ENCODE measurements around the gene STOML1.
"Not testable (repeated sequence)": the region's sequence is repeated elsewhere in the genome, so short reads cannot be mapped to it uniquely, and the experiment has no call there.

Gene STOML1

DNA sequence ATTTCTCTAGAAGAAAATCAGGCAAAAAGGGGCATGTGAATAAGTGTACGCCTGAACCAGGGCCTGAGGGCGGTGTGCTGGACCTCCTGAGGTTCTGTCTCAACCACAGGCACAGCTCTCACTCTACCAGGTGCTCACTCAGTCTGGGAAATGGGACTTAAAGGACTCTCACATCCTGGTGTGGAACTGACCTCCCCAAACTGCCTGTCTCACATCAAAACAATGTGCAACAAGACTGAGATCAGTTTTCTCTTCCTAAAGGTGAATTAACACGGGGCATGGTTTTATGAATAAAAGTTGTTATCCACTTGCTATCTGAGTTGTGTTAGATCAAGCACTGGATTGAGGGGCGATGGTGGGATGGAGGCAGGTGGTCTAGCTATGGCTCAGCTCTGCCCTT lies 4.8 kb downstream of the STOML1 start:
- DNase-seq (ENCODE audit: low spot score) = no peak

DNA sequence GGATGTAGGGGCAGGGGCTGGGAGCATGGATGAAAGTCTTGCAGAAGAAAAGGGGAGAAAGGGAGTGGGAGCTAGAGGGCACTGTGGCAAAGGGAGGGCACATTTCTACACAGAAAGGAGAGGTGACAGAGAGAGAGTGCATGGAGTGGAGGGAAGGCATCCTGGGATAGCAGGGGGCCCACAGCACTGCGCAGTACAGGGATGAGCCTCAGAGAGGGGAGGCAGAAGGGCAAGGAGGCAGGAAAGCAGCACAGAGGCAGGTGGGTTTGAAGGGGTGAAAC lies 5.4 kb downstream of the STOML1 start:
- DNase-seq (ENCODE audit: low spot score) = no peak

DNA sequence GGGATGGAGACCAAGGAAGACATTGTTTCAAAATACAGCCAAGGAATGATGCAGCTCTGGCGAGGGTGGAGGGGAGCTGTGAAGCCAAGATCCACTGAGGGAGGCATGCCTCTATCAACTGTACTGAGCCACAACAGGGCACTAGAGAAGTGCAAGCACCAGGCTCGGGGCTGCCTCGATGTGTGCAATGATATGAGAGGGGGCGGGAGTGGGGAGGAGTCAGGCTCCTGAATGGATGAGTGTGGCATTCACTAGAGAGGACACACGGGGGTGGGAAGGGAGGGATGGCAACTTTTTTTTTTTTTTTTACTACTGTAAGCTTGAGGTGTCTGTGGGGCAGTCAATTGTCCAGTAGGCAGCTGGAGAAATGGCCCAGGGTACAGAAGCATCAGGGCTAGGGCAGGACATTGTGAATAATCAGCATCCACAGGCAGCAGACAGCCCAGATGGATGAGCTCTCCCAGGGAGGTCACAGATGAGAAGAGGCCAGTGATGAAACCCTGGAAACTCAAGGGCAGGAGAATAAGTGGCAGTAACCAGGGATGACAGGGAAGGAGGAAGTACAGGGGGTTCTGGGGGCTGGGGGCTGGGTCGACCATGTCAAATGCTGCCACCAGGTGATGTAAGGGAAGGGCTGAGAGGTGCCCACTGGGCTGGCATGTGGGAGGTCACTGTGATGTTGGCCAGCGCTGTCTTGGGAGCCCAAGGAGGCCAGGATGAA lies 5.9 kb downstream of the STOML1 start:
- DNase-seq (ENCODE audit: low spot score) = no peak

DNA sequence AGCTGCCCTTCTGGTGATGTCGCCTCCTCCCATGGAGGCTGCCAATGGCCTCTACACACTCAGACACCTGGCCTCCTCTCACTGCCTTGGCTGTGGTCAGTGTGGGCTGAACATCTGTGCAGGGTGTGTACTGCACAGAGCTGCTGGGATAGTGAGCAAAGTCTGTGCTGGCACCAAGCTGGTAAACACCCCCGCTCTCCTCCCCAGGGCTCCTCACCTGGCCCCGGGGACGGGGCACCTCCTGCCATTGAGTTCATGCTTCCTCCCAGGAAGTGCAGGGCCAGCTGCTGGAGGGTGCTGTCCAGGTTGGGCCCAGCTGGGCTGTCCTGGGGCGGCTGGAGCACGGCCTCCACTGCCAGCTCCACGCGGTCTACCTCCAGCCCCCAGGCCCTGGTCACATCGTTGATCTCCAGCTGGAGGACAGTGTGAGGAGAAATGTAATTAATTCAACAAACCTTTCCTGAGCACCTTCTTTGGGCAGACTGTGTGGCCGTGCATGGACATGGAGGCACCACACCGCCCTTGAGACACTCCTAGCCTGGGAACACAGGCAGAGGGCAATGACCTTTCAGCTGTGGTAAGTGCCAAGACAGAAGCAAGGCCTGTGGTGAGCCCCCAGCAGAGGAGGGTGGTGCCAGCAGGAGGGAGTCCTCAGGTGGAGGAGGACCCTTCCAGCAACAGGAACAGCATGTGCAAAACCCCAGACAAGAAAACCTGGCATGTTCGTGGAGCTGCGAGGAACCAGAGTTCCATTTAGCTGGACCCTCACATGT lies 6.8 kb downstream of the STOML1 start:
- DNase-seq (ENCODE audit: low spot score) = peak; percentile 55

DNA sequence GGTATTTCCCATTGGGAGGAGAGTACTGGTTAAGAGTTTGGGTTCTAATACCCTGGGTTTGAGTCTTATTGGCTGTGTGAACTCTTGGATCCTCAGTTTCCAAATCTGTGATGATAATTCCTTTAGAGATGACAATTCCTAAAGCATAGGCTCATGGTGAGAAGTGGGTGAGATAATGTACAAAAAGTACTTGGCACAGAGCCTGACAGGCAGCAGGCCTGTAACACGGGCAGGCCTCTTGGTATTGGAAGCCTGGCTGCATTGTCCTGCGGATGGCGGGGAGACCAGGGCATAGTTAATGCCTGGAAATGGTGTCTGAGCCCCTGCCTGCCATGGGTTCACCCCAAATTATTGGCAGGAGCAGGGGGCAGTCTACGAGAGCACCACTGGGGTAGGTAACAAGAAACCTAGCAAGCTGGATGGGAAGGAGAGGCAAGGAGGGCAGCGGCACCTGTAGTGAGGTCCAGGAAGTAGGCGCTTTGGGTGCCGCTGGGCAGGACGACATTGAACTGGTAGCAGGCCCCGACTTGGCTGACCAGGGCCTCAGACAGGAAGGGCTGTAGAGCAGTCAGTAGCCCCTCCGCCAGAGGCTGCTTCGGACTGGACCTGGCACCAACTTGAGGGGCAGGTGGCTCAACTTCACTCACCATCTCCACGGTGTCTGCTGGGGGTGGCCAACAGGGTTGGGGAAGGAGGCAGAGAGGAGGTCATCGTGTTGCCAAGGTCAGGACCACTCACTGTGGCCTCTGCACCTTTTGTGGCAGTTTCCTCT lies 7.7 kb downstream of the STOML1 start:
- DNase-seq (ENCODE audit: low spot score) = no peak

DNA sequence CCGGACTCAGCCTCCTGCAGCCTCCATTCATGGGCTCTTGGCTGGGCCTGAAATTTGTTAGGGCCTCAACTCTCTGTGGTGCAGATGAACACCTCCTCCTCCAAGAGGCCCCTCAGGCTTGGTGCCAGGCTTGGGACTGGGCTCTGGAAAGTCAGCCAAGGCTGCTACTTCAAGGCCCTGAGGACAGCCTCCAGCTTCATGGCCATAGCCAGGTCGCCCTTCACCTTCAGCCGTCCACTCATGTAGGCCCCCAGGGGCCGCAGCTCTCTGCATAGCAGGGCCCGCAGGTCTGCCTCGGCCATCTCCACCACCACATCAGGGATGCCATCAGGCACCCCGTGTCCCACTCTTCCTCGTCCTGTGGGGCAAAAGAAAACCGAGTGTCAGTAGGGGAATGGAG lies 8.3 kb downstream of the STOML1 start:
- DNase-seq (ENCODE audit: low spot score) = no peak

DNA sequence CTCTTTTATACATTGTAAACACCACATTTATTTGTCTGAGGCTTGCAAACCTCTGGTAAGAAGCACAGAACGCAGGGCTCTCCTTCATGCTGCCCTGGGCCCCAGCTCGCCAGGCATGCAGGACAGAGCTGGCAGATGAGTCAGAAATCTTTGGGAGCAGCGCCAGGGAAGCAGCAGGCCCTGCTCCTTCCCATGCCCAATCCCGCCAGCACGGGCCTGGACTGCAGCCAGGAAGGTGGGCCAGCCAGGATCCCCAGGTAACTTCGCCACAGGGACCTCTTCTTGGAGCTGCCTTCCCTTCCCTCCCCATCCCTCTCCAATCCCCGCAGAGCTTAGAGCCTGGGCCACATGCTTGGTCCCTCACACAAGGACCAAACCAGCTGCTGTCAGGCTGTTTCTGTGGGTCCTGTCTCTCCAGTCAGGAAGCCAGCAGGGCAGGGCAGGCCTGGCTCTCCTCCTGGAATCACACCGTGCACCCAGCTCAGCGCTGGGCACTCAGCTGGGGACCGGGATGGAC lies 8.8 kb downstream of the STOML1 start:
- no peak for DNase-seq (ENCODE audit: low spot score)

DNA sequence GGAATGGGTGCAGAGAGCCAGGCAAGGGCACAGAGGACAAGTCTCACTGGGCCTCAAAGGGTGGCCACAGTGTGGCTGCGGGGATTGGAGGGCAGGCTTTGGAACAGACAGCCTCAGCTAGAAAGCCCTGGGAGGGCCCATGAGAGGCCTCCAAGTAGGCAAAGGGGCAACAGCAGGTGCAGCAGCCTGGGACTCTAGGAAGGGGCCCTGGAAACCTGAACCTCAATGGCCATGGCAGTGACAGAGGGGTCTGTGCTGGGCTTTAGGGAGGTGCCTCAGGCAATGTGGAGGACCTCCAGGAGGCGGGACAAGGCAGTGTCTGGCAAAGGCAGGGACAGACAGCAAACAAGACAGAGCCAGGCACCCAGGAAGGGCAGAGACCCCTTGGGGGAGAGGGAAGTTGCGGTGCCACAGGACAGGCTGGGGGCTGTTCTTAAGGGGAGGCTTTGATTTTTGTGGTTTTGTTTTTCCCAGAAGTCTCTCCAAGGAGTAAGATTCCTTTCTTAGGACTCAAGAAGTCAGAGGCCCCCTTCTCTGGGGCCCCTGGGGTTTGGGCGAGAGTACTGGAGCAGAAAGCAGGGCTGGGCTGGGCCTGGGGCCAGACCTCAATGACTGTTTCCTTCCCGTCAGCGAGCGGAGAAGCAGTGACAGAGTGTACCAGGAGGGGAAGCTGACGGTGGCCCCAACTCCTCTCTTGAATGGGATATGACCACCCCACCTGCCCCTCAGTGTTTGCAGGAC lies 9.7 kb downstream of the STOML1 start:
- peak; percentile 52 for DNase-seq (ENCODE audit: low spot score)

DNA sequence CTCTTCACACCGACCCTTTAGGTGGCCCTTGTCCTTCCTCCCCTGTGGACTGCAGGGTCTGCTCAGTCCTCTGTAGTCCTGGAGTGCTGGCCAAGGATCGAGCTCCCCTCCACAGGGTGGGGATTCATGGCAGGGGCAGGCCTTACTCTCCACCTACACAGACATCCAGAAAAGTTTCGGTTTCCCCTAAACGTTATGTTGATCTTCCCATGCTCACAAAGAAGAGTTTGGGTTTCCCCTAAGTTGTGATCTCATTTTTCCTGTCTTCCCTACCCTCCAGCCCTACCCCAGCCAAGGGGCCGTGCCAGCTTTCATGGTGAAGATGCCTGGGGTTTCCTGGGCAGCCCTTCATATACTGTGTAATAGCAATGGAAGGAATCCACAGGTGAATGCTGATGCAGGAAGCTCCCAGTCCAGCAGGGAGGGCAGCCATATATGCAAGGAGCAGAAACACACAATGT lies 10.3 kb downstream of the STOML1 start:
- no peak for DNase-seq (ENCODE audit: low spot score)

DNA sequence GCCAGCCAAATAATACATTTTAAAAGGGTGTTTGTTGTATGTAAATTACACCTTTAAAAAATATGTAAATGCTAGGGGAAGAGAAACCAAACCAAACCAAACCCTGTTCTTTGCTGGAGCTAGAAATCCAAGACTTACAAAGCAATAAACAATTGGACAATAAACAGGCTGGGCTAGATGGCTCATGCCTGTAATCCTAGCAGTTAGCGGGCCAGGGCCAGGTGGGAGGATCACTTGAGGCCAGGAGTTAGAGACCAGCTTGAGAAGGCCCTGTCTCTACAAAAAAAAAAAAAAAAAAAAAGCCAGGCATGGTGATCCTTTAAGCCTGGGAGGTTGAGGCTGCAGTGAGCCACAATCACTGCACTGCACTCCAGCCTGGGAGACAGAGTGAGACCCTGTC lies 12.5 kb downstream of the STOML1 start:
- no peak for DNase-seq (ENCODE audit: low spot score)

DNA sequence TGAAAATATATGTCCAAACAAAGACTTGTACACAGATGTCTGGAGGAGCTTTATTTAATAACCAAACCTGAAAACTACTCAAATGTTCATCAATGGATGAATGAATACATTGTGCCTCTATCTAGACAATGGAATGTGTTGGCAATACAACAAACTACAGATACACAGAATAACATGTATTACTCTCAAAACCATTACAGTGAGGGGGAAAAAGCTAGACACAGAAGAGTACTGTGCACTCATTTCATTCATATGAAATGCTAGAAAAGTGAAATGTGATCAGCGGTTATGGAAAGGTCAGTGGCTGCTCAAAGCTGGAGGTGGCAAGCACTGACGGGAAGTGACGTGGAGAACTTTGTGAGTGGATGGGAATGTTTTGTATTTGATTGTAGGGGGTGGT lies 13.2 kb downstream of the STOML1 start:
- no peak for DNase-seq (ENCODE audit: low spot score)

DNA sequence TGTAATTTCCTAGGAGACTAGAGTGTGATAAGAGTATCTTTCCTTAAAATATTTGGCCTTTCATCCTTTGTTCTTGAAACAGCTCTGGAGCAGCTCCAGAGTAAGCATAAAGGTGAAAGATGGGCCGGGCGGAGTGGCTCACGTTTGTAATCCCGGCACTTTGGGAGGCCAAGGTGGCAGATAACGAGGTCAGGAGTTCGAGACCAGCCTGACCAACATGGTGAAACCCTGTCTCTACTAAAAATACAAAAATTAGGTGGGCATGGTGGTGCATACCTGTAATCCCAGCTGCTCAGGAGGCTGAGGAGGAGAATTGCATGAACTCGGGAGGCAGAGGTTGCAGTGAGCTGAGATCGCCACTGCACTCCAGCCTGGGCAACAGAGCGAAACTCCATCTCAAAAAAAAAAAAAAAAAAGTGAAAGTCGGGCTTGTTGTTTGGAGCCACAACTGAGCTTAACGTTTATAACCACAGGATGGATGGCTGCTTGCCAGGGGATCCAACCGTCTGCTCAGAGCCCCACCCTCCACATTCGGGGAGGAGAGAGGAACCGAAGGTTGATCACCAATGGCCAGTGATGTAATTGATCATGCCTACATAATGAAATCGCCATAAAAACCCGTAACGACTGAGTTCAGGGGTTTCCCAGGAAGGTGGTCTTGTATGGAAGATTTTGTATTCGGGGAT lies 16.5 kb downstream of the STOML1 start:
- not testable (repeated sequence) for DNase-seq (ENCODE audit: low spot score)

DNA sequence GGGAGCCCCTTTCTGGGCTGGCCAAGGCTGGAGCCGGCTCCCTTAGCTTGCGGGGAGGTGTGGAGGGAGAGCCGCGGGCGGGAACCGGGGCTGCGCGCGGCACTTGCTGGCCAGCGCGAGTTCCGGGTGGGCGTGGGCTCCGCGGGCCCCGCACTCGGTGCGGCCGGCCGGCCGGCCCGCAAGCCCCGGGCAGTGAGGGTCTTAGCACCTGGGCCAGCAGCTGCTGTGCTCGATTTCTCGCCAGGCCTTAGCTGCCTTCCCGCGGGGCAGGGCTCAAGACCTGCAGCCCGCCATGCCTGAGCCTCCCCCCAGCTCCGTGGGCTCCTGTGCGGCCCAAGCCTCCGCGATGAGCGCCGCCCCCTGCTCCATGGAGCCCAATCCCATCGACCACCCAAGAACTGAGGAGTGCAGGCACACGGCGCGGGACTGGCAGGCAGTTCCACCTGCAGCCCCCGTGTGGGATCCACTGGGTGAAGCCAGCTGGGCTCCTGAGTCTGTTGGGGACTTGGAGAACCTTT lies 18.4 kb downstream of the STOML1 start:
- DNase-seq (ENCODE audit: low spot score) = not testable (repeated sequence)

DNA sequence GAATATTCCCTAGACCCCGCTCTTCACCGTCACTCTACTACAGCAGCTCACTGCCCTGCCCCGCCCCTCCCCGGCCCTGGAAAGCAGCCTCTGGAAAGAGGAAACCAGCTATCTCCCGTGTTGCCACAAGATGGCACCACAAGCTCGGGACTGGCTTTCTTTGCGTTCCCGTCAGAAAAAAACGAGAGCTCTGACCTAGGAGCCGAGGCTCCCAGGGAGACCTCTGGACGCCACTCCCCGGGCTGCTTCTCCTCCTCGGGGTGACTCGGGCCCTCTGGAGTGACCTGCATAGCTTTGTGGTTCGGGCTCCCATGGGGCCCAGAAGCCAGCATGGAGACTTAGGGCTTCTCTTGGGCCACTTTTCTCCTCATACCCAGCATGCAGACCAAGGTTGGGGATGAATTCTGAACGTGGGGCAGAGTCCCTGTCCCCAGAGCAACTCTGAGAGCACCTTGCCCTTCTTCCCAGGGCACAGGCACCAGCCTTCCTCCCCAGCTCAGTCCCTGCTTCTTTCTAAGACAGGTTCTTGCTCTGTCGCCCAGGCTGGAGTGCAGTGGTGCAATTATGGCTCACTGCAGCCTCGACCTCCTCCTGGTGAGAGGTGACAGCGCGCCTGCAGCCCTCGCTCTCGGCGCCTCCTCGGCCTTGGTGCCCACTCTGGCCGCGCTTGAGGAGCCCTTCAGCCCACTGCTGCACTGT lies 19.0 kb downstream of the STOML1 start:
- peak; percentile 90 for DNase-seq (ENCODE audit: low spot score)

DNA sequence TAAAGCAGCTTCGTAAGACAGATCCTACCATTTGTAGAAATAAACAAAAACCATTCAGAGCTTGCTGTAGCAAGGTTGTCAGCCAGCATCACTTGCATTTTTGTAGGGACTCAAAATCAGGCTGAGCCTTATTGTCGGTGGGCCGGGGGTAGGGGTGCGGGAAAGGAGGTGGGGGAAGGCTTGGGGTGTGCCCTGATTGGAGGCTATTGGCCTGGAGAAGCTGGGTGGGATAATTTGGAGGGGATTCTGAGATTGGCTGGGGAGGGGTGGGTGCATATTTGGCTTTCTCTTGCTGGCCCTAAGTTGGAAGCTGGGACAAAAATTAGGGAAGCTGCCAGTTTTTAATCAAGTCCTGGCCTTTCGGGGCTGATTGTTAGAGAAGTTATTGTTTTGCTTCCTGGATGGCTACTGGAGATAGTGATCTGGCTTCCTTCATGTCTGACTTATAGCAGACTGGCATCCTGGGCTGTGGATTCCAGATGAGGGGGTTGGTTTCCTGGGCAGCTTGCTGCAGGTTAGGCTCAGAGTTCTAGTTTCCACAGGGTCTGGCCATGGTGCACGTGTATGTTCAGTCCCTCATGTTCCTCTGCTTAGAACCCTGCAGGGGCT lies 22.8 kb downstream of the STOML1 start:
- no peak for DNase-seq (ENCODE audit: low spot score)

DNA sequence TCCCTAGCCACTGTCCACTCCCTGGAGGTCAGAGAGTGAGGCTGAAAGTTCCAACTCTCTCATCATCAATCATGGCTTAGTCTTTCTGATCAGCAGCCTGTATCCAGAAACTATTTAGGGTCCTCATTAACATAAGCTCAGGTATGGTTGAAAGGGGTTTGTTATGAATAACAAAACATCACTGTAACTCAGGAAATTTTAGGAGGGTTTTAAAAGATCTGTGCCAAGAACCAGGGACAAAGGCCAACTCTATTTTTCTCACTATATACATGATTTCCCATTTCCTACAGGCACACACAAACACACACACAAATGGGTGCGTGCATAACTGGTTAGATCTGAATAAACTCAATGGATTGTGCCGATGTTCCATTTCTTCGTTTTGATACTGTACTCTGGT lies 23.6 kb downstream of the STOML1 start:
- DNase-seq (ENCODE audit: low spot score) = no peak

DNA sequence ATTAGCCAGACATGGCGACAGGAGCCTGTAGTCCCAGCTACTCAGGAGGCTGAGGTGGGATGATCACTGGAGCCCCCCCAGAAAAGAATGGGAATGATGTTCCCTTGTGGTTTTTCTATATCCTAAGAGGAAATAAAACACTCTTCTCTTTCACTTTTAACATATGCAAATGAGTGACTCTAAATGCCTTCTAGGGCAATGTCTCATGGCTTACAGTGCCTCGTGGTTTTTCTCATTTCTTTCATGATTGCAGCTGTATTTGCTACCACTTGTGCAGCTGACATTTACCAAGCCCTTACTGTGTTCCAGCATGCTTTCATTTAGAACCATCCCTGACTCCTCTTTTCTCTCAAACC lies 26.4 kb downstream of the STOML1 start:
- peak; percentile 85 for DNase-seq (ENCODE audit: low spot score)

DNA sequence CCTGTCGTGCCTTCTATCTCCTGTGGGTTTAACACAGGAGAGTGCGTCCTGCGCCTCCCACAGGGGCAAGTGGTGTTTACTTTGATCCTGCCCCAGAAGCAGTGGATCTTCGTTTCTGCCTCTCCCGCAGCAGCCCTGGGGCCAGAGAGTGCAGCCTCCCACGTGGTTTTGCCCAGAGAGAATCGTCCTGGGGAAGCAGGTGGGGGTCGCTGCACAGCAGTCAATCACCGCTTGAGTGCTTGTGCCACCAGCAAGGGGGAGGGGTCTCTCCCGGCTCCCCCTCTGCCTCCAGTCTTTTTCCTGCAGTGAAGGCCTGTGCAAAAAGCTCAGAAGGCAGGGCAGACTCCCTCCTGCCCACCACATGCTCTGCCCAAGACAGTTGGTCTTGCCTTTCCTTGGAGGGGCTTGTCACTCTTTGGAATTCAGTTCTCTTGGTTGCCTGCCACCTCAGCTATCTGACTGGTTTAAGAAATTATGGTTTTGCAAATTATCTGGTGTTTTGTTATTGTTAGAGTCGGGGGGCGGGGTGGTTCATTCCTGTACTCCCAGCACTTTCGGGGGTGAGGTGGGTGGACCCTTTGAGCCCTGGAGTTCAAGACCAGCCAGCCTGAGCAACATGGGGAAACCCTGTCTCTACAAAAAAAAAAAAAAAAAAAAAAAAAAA lies 26.9 kb downstream of the STOML1 start:
- peak; percentile 50 for DNase-seq (ENCODE audit: low spot score)

DNA sequence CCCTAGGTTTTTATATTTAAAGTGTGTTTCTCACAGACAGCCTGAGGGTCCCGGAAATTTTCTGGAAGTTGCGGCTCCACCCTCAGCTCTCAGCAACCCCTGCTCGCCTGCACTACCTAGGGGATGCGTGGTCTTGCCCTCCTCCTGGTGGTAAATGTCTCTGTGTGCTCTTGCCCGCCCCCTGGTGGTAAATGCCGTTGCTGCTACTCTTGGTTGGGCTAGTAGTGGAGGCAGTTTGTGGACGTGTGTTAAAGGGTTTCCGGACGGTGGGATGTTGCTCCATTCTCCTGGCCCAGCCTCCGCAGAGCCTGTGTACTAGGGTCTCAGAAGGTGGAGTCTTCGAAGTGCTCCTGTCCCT lies 27.4 kb downstream of the STOML1 start:
- peak; percentile 94 for DNase-seq (ENCODE audit: low spot score)

DNA sequence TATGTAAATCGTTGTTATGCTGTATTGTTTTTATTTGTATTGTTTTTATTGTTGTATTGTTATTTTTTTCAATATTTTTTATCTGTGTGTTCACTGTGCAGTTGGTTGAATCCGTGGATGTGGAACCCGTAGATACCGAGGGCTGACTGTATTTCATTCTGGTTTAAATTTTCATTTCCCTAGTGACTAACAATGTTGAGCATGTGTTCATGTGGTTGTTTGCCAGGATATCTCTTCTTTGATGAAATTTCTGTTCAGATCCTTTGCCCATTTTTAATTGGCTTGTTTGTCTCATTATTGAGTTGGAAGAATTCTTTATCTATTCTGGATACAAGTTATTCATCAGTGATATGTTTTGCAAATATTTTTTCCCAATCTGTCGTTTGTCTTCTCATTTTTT lies 29.7 kb downstream of the STOML1 start:
- no peak for DNase-seq (ENCODE audit: low spot score)

Data from NAMALWA (cell line).